Right atrium auricular region (tissue), 2 donors: ENCODE results near the gene ZBTB14. TPM values are rescaled to one million over a fixed set of nuclear protein-coding genes. Genes with fewer than 3 reads are reported as not detected.

Experiments
- DNase-seq: peaks from one replicate; pipeline ENCODE4 v3.0.0-alpha.2; 2019; ENCODE audit warnings: low spot score
- H3K27ac ChIP-seq, 2 donors: fragments of 200-600 bp; sonication (generic); 1 replicate in 1 of 2; 2 replicates in 1 of 2; pipeline ENCODE4 v1.5.1; 2016 to 2019
- H3K27me3 ChIP-seq, 2 donors: fragments of 200-600 bp; sonication (generic); one replicate each; pipeline versions ENCODE4 v1.5.1 to v1.6.0; 2017 to 2019
- H3K36me3 ChIP-seq: fragments of 200-600 bp; sonication (generic); one replicate; pipeline ENCODE4 v1.5.1; 2016
- H3K4me1 ChIP-seq, 2 donors: fragments of 200-600 bp; sonication (generic); one replicate each; pipeline versions ENCODE4 v1.5.1 to v1.6.0; 2017 to 2019
- H3K4me3 ChIP-seq, 2 donors: fragments of 200-600 bp; sonication (generic); 1 replicate in 1 of 2; 2 replicates in 1 of 2; pipeline ENCODE4 v1.5.1; 2017 to 2019; ENCODE audit warnings: mild to moderate bottlenecking in 1 of 2, moderate library complexity in 1 of 2
- H3K9me3 ChIP-seq, 2 donors: fragments of 200-600 bp; sonication (generic); one replicate each; pipeline ENCODE4 v1.5.1; 2019
- total RNA-seq, 2 donors: library from RNA; depleted of rRNA; stranded (reverse); fragments of >200 nt; gene quantifications; one replicate each; pipeline ENCODE4 v1.1.0, GENCODE V29; 2016
- TF ChIP-seq, protein P1 (sequence below), 2 donors: fragments of 200-600 bp; sonication (generic); IDR thresholded peaks; one replicate each; pipeline ENCODE4 v1.5.1; 2019; ENCODE audit warnings: antibody characterized with exemption in 2 of 2

The ZBTB14 gene
- total RNA-seq, 2 donors from 2014 or later = 5.1 to 7.3 TPM

DNA sequence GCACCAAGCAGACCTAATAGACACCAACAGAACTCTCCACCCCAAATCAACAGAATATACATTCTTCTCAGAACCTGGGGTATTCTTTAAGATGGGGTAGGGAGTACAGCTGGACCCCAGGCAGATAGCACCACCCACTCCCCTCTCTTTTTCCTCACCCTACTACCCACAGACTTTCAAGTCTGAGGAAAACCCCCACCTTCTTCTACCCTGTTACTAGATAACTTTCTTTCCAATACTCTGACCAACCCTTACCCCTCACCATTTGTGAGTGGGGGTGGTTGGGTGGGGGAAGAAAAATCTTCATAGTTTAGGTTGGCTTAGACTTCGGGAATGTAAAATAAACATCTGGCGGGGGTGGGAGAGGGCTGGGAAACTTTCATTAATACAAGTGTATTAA, 20.3 kb upstream of the ZBTB14 start:
- no peaks in the 10 kb centered on the region for H3K4me1 ChIP-seq
- H3K9me3 ChIP-seq = no peaks in the 10 kb centered on the region
- TF ChIP-seq, protein P1, sequence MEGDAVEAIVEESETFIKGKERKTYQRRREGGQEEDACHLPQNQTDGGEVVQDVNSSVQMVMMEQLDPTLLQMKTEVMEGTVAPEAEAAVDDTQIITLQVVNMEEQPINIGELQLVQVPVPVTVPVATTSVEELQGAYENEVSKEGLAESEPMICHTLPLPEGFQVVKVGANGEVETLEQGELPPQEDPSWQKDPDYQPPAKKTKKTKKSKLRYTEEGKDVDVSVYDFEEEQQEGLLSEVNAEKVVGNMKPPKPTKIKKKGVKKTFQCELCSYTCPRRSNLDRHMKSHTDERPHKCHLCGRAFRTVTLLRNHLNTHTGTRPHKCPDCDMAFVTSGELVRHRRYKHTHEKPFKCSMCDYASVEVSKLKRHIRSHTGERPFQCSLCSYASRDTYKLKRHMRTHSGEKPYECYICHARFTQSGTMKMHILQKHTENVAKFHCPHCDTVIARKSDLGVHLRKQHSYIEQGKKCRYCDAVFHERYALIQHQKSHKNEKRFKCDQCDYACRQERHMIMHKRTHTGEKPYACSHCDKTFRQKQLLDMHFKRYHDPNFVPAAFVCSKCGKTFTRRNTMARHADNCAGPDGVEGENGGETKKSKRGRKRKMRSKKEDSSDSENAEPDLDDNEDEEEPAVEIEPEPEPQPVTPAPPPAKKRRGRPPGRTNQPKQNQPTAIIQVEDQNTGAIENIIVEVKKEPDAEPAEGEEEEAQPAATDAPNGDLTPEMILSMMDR (IDR thresholded peaks at IDR 0.05) = no peak
- no peak overlapping the region for H3K27ac ChIP-seq
- DNase-seq = no peak
- no peak overlapping the region for H3K4me3 ChIP-seq
- H3K27me3 ChIP-seq = no peaks in the 10 kb centered on the region
- H3K36me3 ChIP-seq = no peaks in the 10 kb centered on the region

DNA sequence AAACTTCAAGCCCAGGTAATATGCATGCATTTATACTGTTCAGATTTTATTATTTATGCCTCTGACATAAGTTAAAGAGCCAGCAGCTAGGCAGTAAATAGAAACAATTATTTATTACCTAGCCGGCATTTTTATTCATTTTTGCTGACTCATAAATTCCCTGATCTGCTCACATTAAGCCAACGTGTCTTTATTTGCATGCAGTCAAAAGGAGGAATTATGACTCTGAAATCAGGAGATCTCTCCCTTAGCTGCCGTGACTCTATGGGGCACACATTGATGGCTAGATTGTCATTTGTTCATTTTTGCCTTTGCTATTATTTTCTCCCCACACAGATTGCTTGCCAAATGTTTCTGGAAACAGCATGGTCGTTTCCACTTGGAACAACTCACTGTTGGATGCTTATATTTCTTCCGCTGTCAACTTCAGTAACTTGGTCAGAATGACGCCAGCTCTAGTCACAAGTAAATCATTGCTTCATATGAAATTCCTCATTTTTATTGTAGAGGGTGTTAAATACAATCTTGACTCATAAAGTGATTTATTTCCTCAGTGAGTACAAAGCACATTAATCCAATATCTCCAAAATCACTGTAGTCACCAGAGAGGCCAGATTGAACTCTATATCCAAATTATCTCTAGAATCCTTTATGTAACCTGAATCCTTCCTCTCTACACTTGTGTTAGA, 15.9 kb upstream of the ZBTB14 start:
- TF ChIP-seq, protein P1 (IDR thresholded peaks at IDR 0.05) = no peak
- Histone ChIP-seq H3K27me3 (no peaks in the 10 kb centered on the region), H3K27ac (no peak overlapping the region), H3K36me3 (no peaks in the 10 kb centered on the region), H3K9me3 (no peaks in the 10 kb centered on the region), H3K4me1 (no peaks in the 10 kb centered on the region), H3K4me3 (no peak overlapping the region)
- no peak for DNase-seq

DNA sequence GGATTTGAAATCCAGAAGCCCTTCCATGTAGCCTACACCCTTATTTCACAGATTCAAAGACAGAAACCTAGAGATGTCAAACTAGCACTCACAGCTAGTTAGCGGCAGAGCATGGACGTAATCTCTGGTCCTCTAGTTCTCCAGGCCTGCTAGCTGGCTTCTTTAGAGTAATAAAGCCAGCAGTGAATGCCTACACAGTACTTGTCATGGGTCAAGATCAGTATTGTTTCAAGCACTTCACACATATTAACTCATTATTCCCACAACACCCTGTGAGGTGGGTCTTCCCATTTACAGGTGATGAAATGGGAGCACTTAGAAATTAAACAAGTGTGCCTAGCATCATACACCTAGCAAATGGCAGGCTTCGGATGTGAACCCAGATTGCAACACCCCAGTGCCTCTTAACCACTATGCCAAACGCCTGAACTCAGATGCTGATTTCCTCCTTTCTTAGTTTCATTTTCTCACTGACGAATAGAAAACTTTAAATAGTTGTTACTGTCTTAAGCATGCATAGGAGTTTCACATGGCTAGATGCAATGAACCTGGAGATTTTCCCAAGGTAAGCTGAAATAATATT, 14.5 kb upstream of the ZBTB14 start:
- no peak overlapping the region for H3K4me3 ChIP-seq
- H3K27ac ChIP-seq = no peak overlapping the region
- DNase-seq = no peak
- H3K9me3 ChIP-seq = no peaks in the 10 kb centered on the region
- H3K27me3 ChIP-seq = no peaks in the 10 kb centered on the region
- no peaks in the 10 kb centered on the region for H3K36me3 ChIP-seq
- no peaks in the 10 kb centered on the region for H3K4me1 ChIP-seq
- TF ChIP-seq, protein P1 (IDR thresholded peaks at IDR 0.05) = no peak

DNA sequence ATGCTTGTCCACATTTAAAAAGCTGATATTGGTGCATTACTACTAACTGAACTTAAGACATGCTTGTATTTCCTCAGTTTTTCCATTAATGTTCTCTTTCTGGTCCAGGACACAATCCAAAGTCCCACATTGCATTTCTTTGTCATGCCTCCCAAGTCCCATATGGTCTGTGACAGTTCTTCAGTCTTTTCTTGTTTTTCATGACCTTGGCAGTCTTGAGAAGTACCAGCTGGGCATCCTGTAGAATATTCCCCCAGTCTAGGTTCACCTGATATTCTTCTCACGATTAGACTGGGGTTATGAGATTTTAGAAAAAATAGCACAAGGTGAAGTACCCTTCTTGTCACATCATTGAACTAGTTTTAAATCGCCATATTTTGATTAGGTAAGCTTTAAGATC, 10.3 kb upstream of the ZBTB14 start:
- H3K27me3 ChIP-seq = no peaks in the 10 kb centered on the region
- H3K4me3 ChIP-seq = no peak overlapping the region
- no peak for DNase-seq
- H3K27ac ChIP-seq = no peak overlapping the region
- H3K9me3 ChIP-seq = no peaks in the 10 kb centered on the region
- TF ChIP-seq, protein P1 (IDR thresholded peaks at IDR 0.05) = no peak
- no peaks in the 10 kb centered on the region for H3K4me1 ChIP-seq
- H3K36me3 ChIP-seq = no peaks in the 10 kb centered on the region

DNA sequence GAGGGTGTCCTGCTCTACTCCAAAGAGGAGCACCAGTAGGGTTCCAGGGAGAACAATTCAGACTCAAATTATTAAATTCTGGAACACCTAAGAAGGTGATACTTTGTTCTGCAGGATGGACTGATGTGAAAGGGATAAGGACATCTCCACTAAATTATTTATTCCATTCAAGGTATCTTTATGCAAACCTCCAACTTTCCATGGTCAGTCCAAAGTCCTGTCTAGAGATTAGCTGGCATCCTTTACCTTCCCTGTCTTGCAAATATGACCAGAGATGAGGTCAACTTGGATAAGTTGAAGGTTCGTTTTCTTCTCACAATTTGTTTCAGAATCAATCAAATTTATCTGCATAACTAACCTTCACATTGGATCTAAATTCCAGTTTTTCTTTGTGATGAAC, 8.7 kb upstream of the ZBTB14 start:
- Histone ChIP-seq H3K27me3 (no peaks in the 10 kb centered on the region), H3K4me1 (no peaks in the 10 kb centered on the region), H3K36me3 (no peaks in the 10 kb centered on the region), H3K27ac (no peak overlapping the region), H3K9me3 (no peaks in the 10 kb centered on the region), H3K4me3 (no peak overlapping the region)
- no peak for DNase-seq
- TF ChIP-seq, protein P1 (IDR thresholded peaks at IDR 0.05) = no peak

DNA sequence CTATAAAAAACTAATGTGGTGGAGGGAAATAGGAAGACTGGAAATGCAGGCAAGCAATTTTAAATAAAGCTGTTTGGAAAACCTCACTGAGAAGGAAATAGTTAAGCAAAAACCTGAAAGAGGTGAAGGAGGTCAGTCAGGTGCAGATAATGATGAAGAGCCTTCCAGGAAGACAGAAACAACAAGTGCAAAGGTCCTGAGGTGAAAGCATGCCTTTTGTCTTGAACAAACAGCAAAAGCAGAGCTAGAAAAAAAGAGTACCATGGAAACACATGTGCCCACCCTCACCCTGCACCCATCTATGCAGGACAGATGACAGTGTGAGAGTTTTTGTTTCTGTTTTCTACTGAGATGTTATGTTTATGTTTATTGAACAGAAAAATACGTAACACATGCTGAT, 8.1 kb upstream of the ZBTB14 start:
- Histone ChIP-seq H3K9me3 (no peaks in the 10 kb centered on the region), H3K4me3 (no peak overlapping the region), H3K36me3 (no peaks in the 10 kb centered on the region), H3K27me3 (no peaks in the 10 kb centered on the region), H3K4me1 (no peaks in the 10 kb centered on the region), H3K27ac (no peak overlapping the region)
- TF ChIP-seq, protein P1 (IDR thresholded peaks at IDR 0.05) = no peak
- no peak for DNase-seq
